Aorta (tissue), 5 donors: ENCODE data around the gene ENOX1. TPM values are rescaled to one million over a fixed set of nuclear protein-coding genes. Genes with fewer than 3 reads are reported as not detected.

Experiments
- ATAC-seq: fragments of 200-7000 bp; cut with Tn5 transposase; one replicate; pipeline ENCODE4 v1.9.1; 2022; ENCODE audit warnings: moderate library complexity; ENCODE audit not compliant: low FRiP score
- DNase-seq, 2 donors: peaks; one replicate each; pipeline ENCODE4 v3.0.0-alpha.2; 2020
- H3K27ac ChIP-seq, 2 donors: one replicate each; pipeline ENCODE4 v1.5.1; 2013; ENCODE audit warnings: low read length in 2 of 2, mild to moderate bottlenecking in 2 of 2, moderate library complexity in 2 of 2, control low read depth in 1 of 2, inconsistent platforms in 1 of 2, low read depth in 1 of 2
- H3K27me3 ChIP-seq, 2 donors: one replicate each; pipeline ENCODE4 v1.6.1; 2013; ENCODE audit warnings: control low read depth in 1 of 2, low read length in 1 of 2, mild to moderate bottlenecking in 1 of 2, moderate library complexity in 1 of 2; ENCODE audit not compliant: insufficient read depth in 2 of 2, control insufficient read depth in 1 of 2
- H3K36me3 ChIP-seq, 2 donors: one replicate each; pipeline ENCODE4 v1.6.1; 2013; ENCODE audit warnings: control low read depth in 1 of 2, low read length in 1 of 2, mild to moderate bottlenecking in 1 of 2; ENCODE audit not compliant: insufficient read depth in 2 of 2, control insufficient read depth in 1 of 2
- H3K4me1 ChIP-seq, 2 donors: one replicate each; pipeline ENCODE4 v1.6.1; 2013; ENCODE audit warnings: low read length in 2 of 2, control low read depth in 1 of 2, mild to moderate bottlenecking in 1 of 2, moderate library complexity in 1 of 2; ENCODE audit not compliant: insufficient read depth in 2 of 2, control insufficient read depth in 1 of 2
- H3K4me3 ChIP-seq, 2 donors: one replicate each; pipeline ENCODE4 v1.5.1; 2013; ENCODE audit warnings: low read length in 2 of 2, control low read depth in 1 of 2, mild to moderate bottlenecking in 1 of 2
- H3K9me3 ChIP-seq: one replicate; pipeline ENCODE4 v1.6.1; 2013; ENCODE audit warnings: mild to moderate bottlenecking, low read length; ENCODE audit not compliant: control insufficient read depth
- WGBS, 2 donors: extraction: QIAGEN DNeasy Blood & Tissue Kit; methylation state at CpG; one replicate each; pipeline ENCODE4 v1.1.7; 2013; 5-methylcytosine and 5-hydroxymethylcytosine counted together
- intact Hi-C, 2 donors: fragments of 100-400 bp; cut with DNase I; formaldehyde crosslinking; loops; one replicate each; pipeline versions ENCODE4 v1.14.2 to v1.15.0; 2022
- polyA plus RNA-seq, 2 donors: library from polyadenylated mRNA; stranded (reverse); fragments of 200-250 nt; gene quantifications; one replicate each; pipeline ENCODE4 v1.2.3, GENCODE V29; 2013
- total RNA-seq, 2 donors: library from RNA; stranded (reverse); fragmentation: NEBNext Ultra II Directional; extraction: Animal tissue kit (Norgen Biotek cat#: 25700); gene quantifications; one replicate each; pipeline ENCODE4 v1.2.1, GENCODE V29; 2021
- donor health status: healthy with polysubstance abuse.
- donor health status: Bipolar disorder and iron deficiency.
- donor health status: DM: no; HTN: no; CAD: no.
- donor health status: DM: no; HTN: no; CAD: no.
- donor health status: DM: yes; HTN: yes; CAD: no.

The ENOX1 gene
- total and polyA plus RNA-seq, 4 donors = 0.15 to 2.2 (median 1.4) TPM; not detected in 1

DNA sequence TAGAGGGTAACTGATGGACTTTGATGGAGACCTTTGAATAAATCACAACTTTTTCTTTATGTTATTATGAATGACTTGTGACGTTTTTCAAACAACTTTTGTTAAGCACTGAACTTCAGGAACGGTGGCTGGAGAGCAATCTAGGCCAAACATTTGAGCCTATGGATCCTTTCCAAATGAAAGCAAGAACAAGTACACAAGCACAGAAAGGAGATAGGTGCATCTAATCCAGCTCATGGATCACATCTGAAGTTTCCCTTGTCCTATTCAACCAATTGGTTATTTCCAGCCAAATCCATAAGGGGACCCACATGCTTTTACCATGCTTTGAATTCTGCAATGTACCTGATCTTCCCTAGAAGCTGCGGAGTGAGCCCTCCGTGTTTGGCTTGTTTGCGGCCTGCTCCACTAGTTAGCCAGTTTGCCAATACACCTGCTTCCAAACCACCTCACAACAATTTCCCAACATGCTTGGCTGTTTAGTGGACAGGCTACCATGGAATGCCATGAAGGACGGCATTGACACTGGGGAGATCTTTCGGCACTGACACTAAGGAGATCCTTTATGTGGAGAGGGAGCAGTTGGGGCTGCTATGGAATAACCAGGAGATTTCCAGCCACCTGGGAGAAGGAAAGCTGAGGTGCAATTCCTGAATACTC, 447.5 kb downstream of the ENOX1 start:
- Histone ChIP-seq H3K36me3 (no peaks in the 10 kb centered on the region), H3K9me3 (no peaks in the 10 kb centered on the region), H3K27ac (no peak overlapping the region), H3K4me1 (no peaks in the 10 kb centered on the region), H3K27me3 (no peaks in the 10 kb centered on the region), H3K4me3 (no peak overlapping the region)
- DNase-seq = no peak
- 61 to 77% methylated on average over 7 of the region's 7 CpGs for WGBS, 2 donors
- ATAC-seq = no peak
- intact Hi-C loops = no loop called here

DNA sequence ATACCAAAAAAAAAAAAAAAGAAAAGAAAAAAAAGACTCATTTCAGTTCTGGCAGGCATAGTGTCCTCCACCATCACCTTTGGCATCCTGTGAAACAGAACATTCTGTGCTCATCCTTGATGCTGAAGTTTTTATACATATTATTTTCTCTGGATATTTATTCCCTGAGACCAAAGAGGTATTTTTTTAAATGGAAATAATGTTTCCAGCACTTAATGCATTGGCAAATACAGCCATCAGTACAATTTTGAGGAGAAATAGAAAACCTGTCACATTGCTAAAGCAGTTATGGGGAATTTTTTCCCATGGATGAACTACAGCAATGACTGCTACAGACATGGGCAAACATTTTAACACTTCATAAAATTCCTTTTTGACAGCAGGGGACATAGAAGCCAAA, 451.0 kb downstream of the ENOX1 start:
- Histone ChIP-seq H3K36me3 (no peaks in the 10 kb centered on the region), H3K4me3 (no peak overlapping the region), H3K27me3 (no peaks in the 10 kb centered on the region), H3K27ac (no peak overlapping the region), H3K9me3 (no peaks in the 10 kb centered on the region), H3K4me1 (no peaks in the 10 kb centered on the region)
- no peak for ATAC-seq
- intact Hi-C loops = no loop called here
- DNase-seq = no peak

DNA sequence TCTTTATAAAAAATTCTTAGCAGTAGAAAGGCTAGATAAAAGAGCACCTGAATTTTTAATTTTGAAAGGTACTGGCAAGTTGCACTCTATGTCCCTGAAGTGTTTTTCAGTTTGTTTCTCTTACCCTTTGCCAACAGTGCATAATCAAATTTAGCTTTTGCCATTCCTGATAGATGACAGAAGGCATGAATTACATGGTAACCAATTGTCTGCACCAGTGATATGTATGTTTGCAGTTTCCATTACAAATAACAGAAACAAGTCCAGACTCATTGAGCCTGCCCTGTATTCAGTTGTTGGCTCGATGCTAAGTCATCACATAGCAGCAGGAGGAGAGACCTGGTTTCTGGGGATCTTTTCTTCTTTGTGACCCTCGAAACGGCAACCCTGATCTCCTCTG, 453.6 kb downstream of the ENOX1 start:
- DNase-seq (no peak), ATAC-seq (no peak)
- WGBS, 2 donors = 92 to 93% methylated on average over 3 of the region's 3 CpGs
- H3K36me3 ChIP-seq = no peaks in the 10 kb centered on the region
- intact Hi-C loops = no loop called here
- H3K4me1 ChIP-seq = no peaks in the 10 kb centered on the region
- H3K27me3 ChIP-seq = no peaks in the 10 kb centered on the region
- H3K9me3 ChIP-seq = no peaks in the 10 kb centered on the region
- H3K4me3 ChIP-seq = no peak overlapping the region
- no peak overlapping the region for H3K27ac ChIP-seq

DNA sequence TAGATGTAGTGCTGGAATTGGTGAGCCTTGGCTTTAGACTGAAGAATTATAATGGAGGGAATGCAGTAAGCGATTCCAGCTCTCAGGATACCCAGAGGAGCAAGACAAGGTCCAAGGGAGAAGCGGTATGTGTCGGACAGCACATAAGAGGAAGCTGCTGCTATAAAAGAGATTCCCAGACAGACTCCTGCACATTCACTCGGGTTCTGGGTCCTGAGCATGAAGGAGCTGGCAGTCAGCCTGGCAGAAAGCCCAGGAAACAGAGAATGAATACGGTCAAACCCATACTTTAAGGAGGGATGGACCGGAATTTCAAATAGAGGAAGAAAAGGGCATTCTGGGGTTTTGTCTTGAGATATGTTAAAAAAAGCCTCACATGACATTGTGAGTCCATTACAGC, 455.1 kb downstream of the ENOX1 start:
- H3K27me3 ChIP-seq = no peaks in the 10 kb centered on the region
- DNase-seq (no peak), ATAC-seq (no peak)
- no peak overlapping the region for H3K4me3 ChIP-seq
- no peaks in the 10 kb centered on the region for H3K36me3 ChIP-seq
- no peak overlapping the region for H3K27ac ChIP-seq
- WGBS, 2 donors = 10 to 24% methylated on average over 6 of the region's 6 CpGs
- H3K4me1 ChIP-seq = no peaks in the 10 kb centered on the region
- intact Hi-C loops = no loop called here
- H3K9me3 ChIP-seq = no peaks in the 10 kb centered on the region

DNA sequence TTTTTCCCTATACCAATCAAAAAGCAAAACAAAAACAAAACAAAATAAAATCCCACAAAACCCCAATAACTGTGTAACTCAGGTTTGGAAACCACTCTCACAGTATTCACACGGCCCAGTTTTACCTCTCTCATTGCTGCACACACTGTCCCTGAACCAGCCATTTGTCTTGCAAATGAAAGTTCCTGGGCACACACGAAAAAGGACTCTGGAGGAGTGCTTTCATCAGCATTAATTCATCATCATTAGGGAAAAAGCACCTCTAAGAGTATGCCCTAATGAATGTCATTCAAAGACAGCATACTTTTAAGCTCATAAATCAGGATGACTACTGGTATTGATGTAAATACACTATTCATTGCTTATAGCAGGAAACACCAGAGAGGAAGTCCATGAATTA, 457.1 kb downstream of the ENOX1 start:
- H3K27ac ChIP-seq = no peak overlapping the region
- H3K4me1 ChIP-seq = no peaks in the 10 kb centered on the region
- 92 to 95% methylated on average over 2 of the region's 2 CpGs for WGBS, 2 donors

DNA sequence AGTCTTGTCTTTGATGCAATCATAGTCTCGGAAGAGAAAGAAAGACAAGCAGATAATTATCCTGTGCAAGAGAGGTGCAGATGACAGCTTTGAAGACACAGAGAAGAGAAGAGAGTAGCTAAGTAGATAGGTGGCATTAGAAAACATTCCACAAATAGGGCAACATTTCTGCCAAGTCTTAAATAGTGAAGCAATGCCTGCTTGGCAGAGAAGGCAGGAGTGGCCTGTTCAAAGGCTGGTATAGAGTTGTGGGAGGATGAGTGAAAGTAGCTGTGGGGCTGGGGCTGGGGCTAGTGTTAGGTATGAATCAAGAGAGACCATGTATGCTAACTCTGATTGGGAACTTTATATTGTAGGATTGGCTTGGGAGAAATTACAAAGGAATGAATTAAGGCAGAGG, 457.9 kb downstream of the ENOX1 start:
- WGBS, 2 donors = 93 to 96% methylated on average over 1 of the region's 1 CpG
- Histone ChIP-seq H3K4me3 (no peak overlapping the region), H3K4me1 (no peaks in the 10 kb centered on the region), H3K27me3 (no peaks in the 10 kb centered on the region), H3K27ac (no peak overlapping the region), H3K9me3 (no peaks in the 10 kb centered on the region), H3K36me3 (no peaks in the 10 kb centered on the region)
- intact Hi-C loops = no loop called here
- DNase-seq = no peak
- ATAC-seq = no peak

More for the DNA sequence above, 457.1 kb downstream of the ENOX1 start:
- no peak for DNase-seq
- intact Hi-C loops = no loop called here
- H3K4me3 ChIP-seq = no peak overlapping the region
- no peaks in the 10 kb centered on the region for H3K36me3 ChIP-seq
- no peaks in the 10 kb centered on the region for H3K27me3 ChIP-seq
- no peak for ATAC-seq
- no peaks in the 10 kb centered on the region for H3K9me3 ChIP-seq

DNA sequence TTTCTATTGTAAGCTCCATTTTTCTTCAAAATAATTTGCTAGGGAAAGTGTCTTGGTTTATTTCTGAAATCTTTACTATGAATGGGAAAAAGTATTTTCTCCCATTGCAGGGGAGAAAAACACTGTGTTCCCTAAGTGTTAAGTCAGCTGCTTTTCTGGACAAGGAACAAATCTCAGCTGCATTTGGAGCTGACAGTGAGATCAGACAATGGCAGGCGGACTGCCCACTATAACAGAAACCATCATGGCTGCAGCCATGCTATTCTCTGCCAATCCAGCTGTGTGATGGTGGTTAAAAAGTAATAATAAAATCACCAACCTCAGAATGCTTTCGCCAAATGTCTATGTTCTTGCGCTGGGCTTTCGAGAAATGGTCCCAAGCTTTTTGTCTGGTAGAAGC, 460.7 kb downstream of the ENOX1 start:
- H3K9me3 ChIP-seq = no peaks in the 10 kb centered on the region
- no peak for ATAC-seq
- intact Hi-C loops = no loop called here
- H3K27ac ChIP-seq = no peak overlapping the region
- no peaks in the 10 kb centered on the region for H3K4me1 ChIP-seq
- no peaks in the 10 kb centered on the region for H3K27me3 ChIP-seq
- H3K4me3 ChIP-seq = no peak overlapping the region
- H3K36me3 ChIP-seq = no peaks in the 10 kb centered on the region
- DNase-seq = no peak
- WGBS, 2 donors = 92 to 93% methylated on average over 4 of the region's 4 CpGs

DNA sequence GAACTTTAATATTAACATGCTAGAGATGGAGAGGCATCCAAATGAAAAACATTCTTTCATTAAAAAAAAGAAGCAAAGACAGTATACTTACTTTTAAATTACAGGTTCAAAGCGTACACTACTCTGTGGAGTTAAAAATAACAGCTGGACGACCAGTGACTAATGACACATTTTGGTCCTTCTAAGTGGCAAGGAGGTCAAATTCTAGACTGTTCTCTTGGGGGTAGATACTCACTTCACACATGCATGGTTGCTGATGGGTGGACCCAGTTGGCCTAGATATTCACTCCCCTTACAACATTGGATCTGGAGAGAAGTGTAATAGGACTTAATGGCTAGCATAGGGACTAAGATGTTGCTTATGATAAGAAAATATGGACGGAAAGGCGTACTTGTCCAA, 461.1 kb downstream of the ENOX1 start:
- Histone ChIP-seq H3K9me3 (no peaks in the 10 kb centered on the region), H3K27me3 (no peaks in the 10 kb centered on the region), H3K4me3 (no peak overlapping the region), H3K36me3 (no peaks in the 10 kb centered on the region), H3K4me1 (no peaks in the 10 kb centered on the region), H3K27ac (no peak overlapping the region)
- WGBS, 2 donors = 76 to 82% methylated on average over 4 of the region's 4 CpGs
- ATAC-seq (no peak), DNase-seq (no peak)
- intact Hi-C loops = no loop called here

DNA sequence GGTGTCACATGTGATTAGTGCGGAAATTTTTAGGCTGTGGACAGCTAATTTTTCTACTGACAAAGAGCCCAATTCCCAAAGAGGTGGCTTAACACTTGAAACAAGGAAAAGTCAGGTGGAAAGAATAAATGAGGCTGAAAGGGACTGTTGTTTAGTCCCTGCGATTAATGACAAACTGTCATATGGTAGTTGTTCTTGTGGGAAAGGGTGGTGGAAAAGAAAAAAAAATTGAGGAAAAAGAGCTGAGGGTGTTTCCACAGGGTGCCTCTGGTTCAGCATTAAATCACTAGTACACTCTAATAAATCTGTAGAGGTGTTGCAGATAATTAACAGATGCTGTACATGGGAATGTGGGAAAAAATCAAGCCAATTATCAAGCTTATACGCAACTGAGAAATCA, 462.6 kb downstream of the ENOX1 start:
- 81 to 98% methylated on average over 3 of the region's 3 CpGs for WGBS, 2 donors
- no peak overlapping the region for H3K27ac ChIP-seq
- H3K4me3 ChIP-seq = no peak overlapping the region
- ATAC-seq (no peak), DNase-seq (no peak)
- no peaks in the 10 kb centered on the region for H3K9me3 ChIP-seq
- H3K36me3 ChIP-seq = no peaks in the 10 kb centered on the region
- H3K27me3 ChIP-seq = no peaks in the 10 kb centered on the region
- H3K4me1 ChIP-seq = no peaks in the 10 kb centered on the region
- intact Hi-C loops = no loop called here
